Measurements from ENCODE around the gene CRTAC1.

DNA sequence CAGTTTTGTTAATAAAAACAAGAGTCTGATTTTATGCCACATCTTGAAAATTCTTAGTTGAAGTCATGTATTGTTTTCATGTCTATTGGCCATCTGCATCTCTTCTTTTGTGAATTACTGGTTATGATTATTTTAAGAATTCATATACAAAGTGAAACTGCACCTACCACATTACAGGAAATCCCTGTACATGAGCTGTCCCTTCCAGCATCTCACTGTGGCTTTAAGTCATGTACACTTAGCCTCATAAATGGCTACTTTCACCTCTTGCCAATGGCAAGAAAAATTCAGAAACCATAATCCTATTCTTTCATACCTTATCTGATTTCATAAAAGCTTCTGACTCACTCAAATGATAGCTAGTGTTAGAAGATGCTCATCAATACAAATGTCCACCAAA, 48.6 kb downstream of the CRTAC1 start:
- TF ChIP-seq, protein P1, sequence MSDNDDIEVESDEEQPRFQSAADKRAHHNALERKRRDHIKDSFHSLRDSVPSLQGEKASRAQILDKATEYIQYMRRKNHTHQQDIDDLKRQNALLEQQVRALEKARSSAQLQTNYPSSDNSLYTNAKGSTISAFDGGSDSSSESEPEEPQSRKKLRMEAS (IDR thresholded peaks at IDR 0.05; ENCODE audit: insufficient read depth, insufficient read length), result no peak
- TF ChIP-seq, protein P2, sequence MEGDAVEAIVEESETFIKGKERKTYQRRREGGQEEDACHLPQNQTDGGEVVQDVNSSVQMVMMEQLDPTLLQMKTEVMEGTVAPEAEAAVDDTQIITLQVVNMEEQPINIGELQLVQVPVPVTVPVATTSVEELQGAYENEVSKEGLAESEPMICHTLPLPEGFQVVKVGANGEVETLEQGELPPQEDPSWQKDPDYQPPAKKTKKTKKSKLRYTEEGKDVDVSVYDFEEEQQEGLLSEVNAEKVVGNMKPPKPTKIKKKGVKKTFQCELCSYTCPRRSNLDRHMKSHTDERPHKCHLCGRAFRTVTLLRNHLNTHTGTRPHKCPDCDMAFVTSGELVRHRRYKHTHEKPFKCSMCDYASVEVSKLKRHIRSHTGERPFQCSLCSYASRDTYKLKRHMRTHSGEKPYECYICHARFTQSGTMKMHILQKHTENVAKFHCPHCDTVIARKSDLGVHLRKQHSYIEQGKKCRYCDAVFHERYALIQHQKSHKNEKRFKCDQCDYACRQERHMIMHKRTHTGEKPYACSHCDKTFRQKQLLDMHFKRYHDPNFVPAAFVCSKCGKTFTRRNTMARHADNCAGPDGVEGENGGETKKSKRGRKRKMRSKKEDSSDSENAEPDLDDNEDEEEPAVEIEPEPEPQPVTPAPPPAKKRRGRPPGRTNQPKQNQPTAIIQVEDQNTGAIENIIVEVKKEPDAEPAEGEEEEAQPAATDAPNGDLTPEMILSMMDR (IDR thresholded peaks at IDR 0.05; ENCODE audit: extremely low read depth in 1 of 2, insufficient read depth in 1 of 2, low read depth in 1 of 2, low read length in 2 of 2), result no peak
